Measurements from ENCODE around the gene MYO1D.
A peak's percentile ranks its signal among the peaks of the same experiment; 100 is the strongest.

Gene MYO1D

DNA sequence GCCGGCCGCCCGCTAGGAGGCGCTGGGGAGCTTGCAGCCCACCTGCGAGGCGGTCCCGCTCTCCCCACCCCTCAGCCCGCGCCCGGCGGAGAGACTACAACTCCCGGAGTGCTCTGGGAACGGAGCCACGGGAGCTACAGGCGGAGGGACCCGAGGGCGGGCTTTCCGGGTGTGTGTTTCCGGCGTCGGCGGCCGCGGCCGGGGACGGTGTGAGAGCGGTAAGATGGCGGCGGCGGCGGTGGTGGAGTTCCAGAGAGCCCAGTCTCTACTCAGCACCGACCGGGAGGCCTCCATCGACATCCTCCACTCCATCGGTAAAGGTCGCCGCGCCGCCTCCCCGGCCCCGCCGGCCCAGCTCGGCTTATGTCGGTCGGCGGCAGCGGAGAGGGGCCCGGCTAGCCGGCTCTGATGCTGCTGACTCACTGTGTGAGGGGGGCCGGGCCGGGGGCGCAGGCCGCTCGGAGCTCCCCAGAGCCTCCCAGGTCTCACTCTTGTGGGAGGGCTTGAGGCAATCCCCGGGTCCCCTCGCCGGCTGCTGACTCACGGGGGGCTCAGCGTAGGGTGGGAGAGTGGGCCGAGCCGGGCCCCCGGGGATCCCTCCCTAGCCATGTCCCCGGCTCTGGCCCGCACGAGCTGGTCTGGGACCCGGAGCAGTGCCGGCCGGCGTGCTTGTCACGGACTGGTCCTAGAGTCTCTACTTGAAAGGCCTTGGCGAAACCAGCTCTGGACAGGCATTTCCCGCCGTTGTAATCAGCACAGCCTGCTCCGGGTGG lies 432.4 kb downstream of the MYO1D start, which contains the start of gene PSMD11:
TSS of gene PSMD11 (plus strand) at position 210 of the 773 bp plus-strand sequence. CDS start at position 224, 14 bp downstream.
- peak; percentile 97 for DNase-seq

DNA sequence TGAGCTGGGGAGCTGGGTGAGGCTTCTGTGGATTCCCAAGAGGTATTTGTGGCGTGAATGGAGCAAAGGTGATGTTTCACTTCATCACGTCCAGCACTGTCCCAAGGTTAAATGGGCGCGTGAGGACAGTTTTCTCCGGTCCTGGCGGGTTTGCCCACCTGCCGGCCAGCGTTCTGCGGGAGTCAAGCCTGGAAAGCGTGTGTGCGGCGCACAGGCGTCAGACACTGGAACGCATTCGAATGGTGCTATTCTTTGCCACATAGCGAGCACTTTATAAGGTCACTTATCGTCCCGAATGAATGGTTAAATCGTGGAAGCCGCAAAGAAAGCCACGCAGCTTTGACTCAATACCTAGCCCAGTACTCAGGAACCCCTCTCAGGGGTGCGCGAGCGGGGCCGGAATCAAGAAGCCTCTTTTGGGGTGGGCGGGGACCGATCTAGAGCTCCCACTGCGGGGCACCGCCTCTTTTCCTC lies 433.1 kb downstream of the MYO1D start:
- DNase-seq = no peak

Data from fibroblast of upper back skin (primary cell).